HEK293 (cell line): ENCODE data around the gene GNG12.

Experiments
- BCL11A ChIP-seq: fragments of 450-650 bp; formaldehyde crosslinking; IDR thresholded peaks from 2 replicates; pipeline ENCODE4 v1.5.1; 2016; ENCODE audit warnings: low read depth, missing biosample characterization, missing genetic modification characterization
- KLF1 ChIP-seq: fragments of 450-650 bp; formaldehyde crosslinking; IDR thresholded peaks from 2 replicates; pipeline ENCODE4 v1.5.1; 2016; ENCODE audit warnings: missing biosample characterization, missing genetic modification characterization
- REPIN1 ChIP-seq: fragments of 450-650 bp; formaldehyde crosslinking; IDR thresholded peaks from 2 replicates; pipeline ENCODE4 v1.5.1; 2017; ENCODE audit warnings: missing biosample characterization, missing genetic modification characterization, low read depth
- ZNF629 ChIP-seq: fragments of 450-650 bp; formaldehyde crosslinking; IDR thresholded peaks from 2 replicates; pipeline ENCODE4 v1.5.1; 2017; ENCODE audit warnings: missing biosample characterization, missing genetic modification characterization
- TF ChIP-seq, protein P1 (sequence below): sonication (generic); formaldehyde crosslinking; IDR thresholded peaks from 2 replicates; pipeline ENCODE4 v1.8.1; 2022; ENCODE audit warnings: mild to moderate bottlenecking, moderate library complexity, missing genetic modification reagents
- TF ChIP-seq, protein P2 (sequence below): fragments of 450-650 bp; formaldehyde crosslinking; IDR thresholded peaks from 2 replicates; pipeline ENCODE4 v1.5.1; 2016; ENCODE audit warnings: missing biosample characterization, missing genetic modification characterization
- TF ChIP-seq, protein P3 (sequence below): fragments of 450-650 bp; formaldehyde crosslinking; IDR thresholded peaks from 2 replicates; pipeline ENCODE4 v1.5.1; 2016; ENCODE audit warnings: missing biosample characterization, missing genetic modification characterization
- TF ChIP-seq, protein P4 (sequence below): fragments of 450-650 bp; formaldehyde crosslinking; IDR thresholded peaks from 2 replicates; pipeline ENCODE4 v1.5.1; 2016; ENCODE audit warnings: missing biosample characterization, missing genetic modification characterization, low read depth

DNA sequence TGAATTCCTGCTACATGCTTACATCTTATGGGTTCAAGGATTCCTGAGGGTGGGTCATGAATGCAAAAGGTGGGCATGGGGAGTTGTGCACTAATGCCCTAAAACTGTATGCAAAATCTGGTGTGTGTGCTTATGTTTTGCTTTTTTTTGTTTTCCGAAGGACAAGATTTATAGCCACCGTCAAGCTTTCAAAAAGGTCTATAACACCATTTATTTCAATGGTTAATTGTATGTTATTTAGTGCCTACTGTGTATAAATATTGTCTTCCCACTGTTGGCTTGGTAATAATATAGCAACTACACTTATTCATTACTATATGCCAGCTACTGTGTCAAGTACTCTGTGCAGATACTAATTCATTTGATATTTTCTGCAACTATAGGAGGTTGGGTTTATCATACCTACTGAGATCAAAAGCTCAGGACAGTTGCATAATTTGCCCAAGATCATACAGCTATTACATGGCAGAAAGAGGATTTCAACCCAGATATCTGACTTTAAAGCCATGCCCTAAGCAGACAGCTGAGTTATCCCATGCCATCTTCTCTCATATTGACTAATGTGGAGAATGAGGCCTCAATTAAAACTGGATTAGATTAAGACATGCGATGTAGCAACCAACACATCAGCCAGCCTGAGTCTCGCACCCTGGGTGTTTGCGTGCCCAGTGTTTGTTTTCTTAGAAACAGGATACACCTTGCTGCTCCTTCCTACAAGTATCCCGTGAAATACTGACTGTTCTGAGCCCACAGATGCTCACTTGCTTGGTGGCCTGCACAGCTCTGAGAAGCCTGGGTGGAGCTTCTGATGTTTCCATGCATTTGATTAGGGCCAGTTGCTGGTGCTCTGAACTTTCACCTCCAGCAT lies 113.7 kb downstream of the GNG12 start:
- TF ChIP-seq, protein P1, sequence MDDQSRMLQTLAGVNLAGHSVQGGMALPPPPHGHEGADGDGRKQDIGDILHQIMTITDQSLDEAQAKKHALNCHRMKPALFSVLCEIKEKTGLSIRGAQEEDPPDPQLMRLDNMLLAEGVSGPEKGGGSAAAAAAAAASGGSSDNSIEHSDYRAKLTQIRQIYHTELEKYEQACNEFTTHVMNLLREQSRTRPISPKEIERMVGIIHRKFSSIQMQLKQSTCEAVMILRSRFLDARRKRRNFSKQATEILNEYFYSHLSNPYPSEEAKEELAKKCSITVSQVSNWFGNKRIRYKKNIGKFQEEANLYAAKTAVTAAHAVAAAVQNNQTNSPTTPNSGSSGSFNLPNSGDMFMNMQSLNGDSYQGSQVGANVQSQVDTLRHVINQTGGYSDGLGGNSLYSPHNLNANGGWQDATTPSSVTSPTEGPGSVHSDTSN (CRISPR knock-in tag): no peak
- TF ChIP-seq, protein P2, sequence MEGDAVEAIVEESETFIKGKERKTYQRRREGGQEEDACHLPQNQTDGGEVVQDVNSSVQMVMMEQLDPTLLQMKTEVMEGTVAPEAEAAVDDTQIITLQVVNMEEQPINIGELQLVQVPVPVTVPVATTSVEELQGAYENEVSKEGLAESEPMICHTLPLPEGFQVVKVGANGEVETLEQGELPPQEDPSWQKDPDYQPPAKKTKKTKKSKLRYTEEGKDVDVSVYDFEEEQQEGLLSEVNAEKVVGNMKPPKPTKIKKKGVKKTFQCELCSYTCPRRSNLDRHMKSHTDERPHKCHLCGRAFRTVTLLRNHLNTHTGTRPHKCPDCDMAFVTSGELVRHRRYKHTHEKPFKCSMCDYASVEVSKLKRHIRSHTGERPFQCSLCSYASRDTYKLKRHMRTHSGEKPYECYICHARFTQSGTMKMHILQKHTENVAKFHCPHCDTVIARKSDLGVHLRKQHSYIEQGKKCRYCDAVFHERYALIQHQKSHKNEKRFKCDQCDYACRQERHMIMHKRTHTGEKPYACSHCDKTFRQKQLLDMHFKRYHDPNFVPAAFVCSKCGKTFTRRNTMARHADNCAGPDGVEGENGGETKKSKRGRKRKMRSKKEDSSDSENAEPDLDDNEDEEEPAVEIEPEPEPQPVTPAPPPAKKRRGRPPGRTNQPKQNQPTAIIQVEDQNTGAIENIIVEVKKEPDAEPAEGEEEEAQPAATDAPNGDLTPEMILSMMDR (tag by site-specific recombination): no peak
- TF ChIP-seq ZNF629 (tag by site-specific recombination): peak; percentile 80
- peak; percentile 59 for TF ChIP-seq BCL11A (tag by site-specific recombination)
- no peak for TF ChIP-seq REPIN1
- TF ChIP-seq, protein P3, sequence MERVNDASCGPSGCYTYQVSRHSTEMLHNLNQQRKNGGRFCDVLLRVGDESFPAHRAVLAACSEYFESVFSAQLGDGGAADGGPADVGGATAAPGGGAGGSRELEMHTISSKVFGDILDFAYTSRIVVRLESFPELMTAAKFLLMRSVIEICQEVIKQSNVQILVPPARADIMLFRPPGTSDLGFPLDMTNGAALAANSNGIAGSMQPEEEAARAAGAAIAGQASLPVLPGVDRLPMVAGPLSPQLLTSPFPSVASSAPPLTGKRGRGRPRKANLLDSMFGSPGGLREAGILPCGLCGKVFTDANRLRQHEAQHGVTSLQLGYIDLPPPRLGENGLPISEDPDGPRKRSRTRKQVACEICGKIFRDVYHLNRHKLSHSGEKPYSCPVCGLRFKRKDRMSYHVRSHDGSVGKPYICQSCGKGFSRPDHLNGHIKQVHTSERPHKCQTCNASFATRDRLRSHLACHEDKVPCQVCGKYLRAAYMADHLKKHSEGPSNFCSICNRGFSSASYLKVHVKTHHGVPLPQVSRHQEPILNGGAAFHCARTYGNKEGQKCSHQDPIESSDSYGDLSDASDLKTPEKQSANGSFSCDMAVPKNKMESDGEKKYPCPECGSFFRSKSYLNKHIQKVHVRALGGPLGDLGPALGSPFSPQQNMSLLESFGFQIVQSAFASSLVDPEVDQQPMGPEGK: peak; percentile 67
- 0 out of 2 replicates have a peak, but pooled peaks have one; percentile 44 for TF ChIP-seq KLF1 (tag by site-specific recombination)
- TF ChIP-seq, protein P4, sequence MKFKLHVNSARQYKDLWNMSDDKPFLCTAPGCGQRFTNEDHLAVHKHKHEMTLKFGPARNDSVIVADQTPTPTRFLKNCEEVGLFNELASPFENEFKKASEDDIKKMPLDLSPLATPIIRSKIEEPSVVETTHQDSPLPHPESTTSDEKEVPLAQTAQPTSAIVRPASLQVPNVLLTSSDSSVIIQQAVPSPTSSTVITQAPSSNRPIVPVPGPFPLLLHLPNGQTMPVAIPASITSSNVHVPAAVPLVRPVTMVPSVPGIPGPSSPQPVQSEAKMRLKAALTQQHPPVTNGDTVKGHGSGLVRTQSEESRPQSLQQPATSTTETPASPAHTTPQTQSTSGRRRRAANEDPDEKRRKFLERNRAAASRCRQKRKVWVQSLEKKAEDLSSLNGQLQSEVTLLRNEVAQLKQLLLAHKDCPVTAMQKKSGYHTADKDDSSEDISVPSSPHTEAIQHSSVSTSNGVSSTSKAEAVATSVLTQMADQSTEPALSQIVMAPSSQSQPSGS (tag by site-specific recombination): no peak
